Activated CD8-positive, alpha-beta memory T cell treated with anti-CD3 and anti-CD28 coated beads, Interleukin-2, amount 50 U/mL, for 1 hour (primary cell): Measurements from ENCODE around the gene COL18A1.

ENCODE experiments used
- DNase-seq: peaks from one replicate; pipeline ENCODE4 v3.0.0-alpha.2; 2020; ENCODE audit errors: extremely low read depth

COL18A1 gene

GRCh38 chr21:45480701-45481500, 75.9 kb downstream of the COL18A1 start:
- DNase-seq: no peak

DNA sequence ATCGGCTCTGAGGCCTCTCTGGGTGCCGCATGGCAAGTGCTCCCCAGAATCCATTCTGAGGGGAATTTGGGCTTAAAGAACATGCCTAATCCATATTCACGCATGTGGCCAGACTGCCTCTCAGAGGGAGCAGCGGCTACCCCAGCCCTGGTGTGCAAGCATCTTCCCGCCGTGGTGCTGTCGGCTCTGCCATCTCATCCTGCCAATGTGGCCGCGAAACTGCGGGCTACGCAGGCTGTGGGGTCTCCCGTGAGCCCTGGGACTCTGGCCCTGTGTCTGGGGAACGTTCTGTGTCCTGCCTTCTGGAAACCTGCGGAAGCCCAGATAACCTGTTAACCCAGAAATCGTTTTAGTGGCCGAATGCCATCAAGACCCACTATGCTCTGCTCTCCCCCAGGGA, 76.6 kb downstream of the COL18A1 start:
- DNase-seq: no peak

DNA sequence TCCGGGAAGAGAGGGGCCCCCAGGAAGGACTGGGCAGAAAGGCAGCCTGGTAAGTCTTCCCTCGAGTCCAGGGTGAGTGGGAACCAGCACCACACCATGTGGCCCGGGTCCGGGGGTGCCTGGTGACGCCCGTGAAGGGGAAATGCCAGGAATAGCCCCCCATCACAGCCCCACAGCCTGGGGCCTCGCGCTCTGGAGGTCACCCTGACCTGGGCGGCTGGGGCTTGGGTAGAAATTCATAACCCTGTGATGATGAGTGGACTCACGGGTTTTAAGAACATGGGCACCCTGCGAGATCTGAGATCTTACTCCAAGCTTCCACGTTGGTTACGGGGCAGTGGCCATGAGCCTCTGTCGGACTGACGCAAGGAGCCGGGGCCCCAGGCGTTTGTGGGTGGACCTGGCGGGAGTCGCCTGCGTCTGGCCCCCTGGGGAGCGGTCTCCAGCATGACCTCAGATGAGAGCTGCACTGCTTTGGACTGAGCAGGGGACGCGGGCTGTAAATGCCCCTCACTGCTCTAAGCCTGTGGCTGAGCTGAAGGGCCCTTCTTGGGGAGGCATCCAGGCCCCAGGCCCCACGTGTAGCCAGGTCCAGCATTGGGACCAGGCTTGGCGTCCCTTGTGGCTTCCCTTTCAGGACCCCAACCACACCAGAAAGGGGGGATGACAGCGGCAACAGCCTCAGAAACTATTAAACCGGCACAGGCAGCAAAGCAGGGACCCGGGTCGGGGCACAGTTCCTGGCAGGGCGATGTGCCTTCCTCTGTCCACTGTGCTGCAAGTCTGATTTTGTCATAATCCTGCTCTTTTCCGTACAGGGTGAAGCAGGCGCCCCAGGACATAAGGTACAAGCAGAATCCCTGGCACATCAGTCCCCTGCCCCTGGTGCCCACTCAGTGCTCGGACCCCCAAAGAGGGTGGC, 77.3 kb downstream of the COL18A1 start:
- no peak for DNase-seq

GRCh38 chr21:45482899-45483821, 78.2 kb downstream of the COL18A1 start:
- DNase-seq: no peak

GRCh38 chr21:45484318-45484717, 79.4 kb downstream of the COL18A1 start:
- no peak for DNase-seq

- no peak for DNase-seq
Measured at GRCh38 chr21:45485686-45486442, 80.9 kb downstream of the COL18A1 start.

DNA sequence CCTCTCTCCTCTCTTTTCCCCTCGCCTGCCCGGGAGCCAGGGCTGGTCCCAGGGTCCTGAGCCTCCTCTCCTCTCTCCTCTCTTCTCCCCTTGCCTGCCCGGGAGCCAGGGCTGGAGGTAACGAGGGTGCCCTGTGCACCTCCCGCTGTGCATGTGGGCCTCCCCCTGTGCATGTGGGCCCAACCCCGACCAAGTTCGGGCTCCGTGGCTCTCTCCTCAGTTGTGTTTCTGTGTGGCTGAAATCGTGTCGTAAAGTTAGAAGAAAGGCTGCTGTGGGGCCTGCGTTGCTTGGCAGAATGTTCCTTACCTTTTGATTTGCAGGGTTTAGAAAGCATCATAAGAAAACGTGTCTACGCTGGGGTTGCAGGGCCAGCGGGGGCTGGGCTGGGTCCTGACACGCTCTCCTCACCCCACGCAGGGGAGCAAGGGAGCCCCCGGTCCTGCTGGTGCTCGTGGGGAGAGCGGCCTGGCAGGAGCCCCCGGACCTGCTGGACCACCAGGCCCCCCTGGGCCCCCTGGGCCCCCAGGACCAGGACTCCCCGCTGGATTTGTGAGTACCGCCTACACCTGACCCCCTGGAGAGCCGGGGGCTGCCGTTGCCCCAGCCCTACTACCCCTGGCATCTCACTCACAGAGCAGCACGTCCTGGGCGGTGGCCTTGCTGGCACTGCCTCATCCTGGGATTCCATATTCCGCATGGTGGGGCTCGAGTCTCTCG, 81.6 kb downstream of the COL18A1 start:
- no peak for DNase-seq

DNA sequence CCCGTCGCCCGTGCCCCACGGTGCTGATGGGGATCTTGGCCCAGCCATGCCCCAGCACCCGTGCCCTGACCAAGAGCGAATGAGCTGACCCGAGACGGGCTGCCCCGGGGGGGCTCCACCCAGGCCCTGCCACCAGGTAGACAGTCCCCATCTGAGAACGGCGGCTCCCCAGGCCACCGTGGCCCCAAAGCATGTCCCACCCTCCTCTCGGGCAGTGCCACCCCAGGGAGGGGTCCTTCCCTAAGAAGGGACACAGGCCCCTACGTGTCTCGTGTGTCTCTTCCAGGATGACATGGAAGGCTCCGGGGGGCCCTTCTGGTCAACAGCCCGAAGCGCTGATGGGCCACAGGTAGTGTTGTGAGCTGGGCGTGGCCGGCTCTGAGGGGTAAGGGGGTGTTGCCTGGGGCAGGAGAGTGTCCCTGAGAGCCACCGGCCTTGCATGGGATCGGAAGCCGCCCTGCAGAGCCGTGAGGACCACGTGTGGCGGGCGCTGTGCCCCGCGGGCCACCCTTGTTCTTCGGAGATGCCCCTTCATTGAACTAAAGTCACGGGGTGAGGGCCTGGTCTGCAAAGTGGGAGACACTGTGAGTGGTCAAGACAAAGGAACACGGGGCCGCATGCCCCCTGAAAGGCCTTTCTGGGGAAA, 82.3 kb downstream of the COL18A1 start:
- DNase-seq: no peak

- no peak for DNase-seq
Measured at GRCh38 chr21:45487891-45488600, 83.1 kb downstream of the COL18A1 start.

GRCh38 chr21:45488931-45489721, 84.2 kb downstream of the COL18A1 start:
- DNase-seq: no peak

- no peak for DNase-seq
Measured at GRCh38 chr21:45489722-45489982, 84.7 kb downstream of the COL18A1 start.

GRCh38 chr21:45490049-45490731, 85.2 kb downstream of the COL18A1 start:
- no peak for DNase-seq

- DNase-seq: no peak
Measured at GRCh38 chr21:45491056-45491455, 86.1 kb downstream of the COL18A1 start.

- no peak for DNase-seq
Measured at GRCh38 chr21:45491623-45492022, 86.7 kb downstream of the COL18A1 start.

GRCh38 chr21:45492765-45493164, 87.8 kb downstream of the COL18A1 start:
- DNase-seq: no peak

DNA sequence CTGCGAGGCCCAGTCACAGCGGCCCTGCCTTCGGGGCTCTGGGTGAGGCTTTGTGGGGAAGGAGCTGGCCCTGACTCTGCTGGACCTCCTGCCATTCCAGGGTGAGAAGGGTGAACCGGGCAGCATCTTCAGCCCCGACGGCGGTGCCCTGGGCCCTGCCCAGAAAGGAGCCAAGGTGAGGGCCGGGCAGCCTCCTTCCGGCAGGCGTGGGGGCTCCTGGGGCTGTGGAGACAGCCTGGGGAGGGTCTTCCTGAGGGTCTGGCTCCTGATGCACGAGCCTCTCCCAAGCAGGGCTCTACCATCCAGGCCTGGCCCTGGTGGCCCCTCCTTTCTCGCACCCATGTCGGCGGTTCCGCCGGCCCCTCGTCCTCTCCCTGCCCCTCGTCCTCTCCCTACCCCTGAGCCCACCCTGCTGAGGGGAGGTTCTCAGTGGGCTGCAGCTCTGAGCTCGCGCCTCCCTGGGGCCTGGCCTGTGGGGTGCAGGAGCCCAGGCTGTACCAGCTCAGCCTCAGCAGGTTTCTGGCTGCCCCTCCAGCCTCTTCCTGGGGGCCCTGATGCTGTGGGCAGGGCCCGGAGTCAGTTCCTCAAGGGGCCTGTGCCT, 88.5 kb downstream of the COL18A1 start:
- DNase-seq: no peak

DNA sequence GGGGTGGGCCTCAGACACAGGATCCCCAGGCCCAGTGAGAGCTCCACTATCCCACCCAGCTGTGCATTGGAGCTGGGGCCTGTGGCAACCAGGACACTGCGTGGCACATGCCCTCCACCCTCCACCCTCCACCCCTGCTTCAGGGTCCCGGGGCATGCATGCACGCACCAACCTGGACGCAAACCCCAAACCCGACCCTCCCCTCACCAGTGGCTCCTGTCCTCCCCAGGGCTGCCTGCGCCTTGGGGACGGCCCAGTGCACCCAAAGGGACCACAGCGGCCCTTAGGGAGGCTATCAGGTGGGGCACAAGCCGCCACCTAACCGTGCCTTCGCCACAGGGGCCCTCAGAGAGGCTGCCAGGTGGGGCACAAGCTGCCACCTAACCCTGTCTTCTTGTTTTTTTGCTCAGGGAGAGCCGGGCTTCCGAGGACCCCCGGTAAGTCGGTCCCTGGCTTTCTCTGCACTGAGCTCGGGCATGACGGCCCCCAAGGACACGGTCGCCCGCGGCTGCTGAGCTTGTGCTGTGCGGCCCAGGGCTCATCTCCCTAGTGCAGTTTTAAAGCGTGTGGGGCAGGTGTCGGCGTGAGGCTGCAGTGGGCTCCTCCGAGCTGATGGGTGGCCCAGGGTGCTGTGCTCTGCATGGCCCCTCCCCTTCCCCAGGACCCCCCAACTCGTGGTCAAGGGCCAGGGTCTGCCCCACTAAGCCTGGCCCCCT, 89.3 kb downstream of the COL18A1 start:
- no peak for DNase-seq
